Thyroid gland (tissue), 4 donors: Measurements from ENCODE around the gene REG3G.

Source experiments
- POLR2A ChIP-seq, 2 donors: fragments of 450-650 bp; IDR thresholded peaks; one replicate each; pipeline ENCODE4 v1.6.1; 2017; ENCODE audit warnings: antibody characterized with exemption in 2 of 2, mild to moderate bottlenecking in 2 of 2, moderate library complexity in 1 of 2
- TF ChIP-seq, protein P1 (sequence below), 6 experiments: fragments of 200-600 bp in 3 of 6; fragments of 450-650 bp in 3 of 6; sonication (generic) in 3 of 6; IDR thresholded peaks; one replicate each; pipeline ENCODE4 v1.5.1; 2016 to 2019; ENCODE audit warnings: antibody characterized with exemption in 6 of 6, mild to moderate bottlenecking in 2 of 6, inconsistent platforms in 1 of 6, moderate library complexity in 1 of 6

GRCh38 chr2:79039944-79040343 lies 14.4 kb downstream of the REG3G start:
- TF ChIP-seq POLR2A (IDR thresholded peaks at IDR 0.05) = no peak
- TF ChIP-seq, protein P1, sequence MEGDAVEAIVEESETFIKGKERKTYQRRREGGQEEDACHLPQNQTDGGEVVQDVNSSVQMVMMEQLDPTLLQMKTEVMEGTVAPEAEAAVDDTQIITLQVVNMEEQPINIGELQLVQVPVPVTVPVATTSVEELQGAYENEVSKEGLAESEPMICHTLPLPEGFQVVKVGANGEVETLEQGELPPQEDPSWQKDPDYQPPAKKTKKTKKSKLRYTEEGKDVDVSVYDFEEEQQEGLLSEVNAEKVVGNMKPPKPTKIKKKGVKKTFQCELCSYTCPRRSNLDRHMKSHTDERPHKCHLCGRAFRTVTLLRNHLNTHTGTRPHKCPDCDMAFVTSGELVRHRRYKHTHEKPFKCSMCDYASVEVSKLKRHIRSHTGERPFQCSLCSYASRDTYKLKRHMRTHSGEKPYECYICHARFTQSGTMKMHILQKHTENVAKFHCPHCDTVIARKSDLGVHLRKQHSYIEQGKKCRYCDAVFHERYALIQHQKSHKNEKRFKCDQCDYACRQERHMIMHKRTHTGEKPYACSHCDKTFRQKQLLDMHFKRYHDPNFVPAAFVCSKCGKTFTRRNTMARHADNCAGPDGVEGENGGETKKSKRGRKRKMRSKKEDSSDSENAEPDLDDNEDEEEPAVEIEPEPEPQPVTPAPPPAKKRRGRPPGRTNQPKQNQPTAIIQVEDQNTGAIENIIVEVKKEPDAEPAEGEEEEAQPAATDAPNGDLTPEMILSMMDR (IDR thresholded peaks at IDR 0.05) = no peak
